Activated CD4-positive, CD25-positive, alpha-beta regulatory T cell (primary cell): ENCODE data around the gene DSTYK.
"Not testable (repeated sequence)": the region's sequence is repeated elsewhere in the genome, so short reads cannot be mapped to it uniquely, and the experiment has no call there.

Experiments used
- DNase-seq, 4 experiments: peaks; one replicate each; lab custom pipeline; 2025; lab: John Stamatoyannopoulos, UW

Gene DSTYK

GRCh38 chr1:205170532-205171269 lies 40.8 kb downstream of the DSTYK start:
- no peak for DNase-seq

- DNase-seq = no peak
These were observed 42.3 kb downstream of the DSTYK start for GRCh38 chr1:205169248-205169647.

GRCh38 chr1:205168291-205168690 lies 43.2 kb downstream of the DSTYK start:
- DNase-seq = no peak

- no peak for DNase-seq
These were observed 49.2 kb downstream of the DSTYK start for GRCh38 chr1:205162301-205162700.

- DNase-seq = no peak
These were observed 50.4 kb downstream of the DSTYK start for GRCh38 chr1:205161076-205161475.

- no peak for DNase-seq
These were observed 53.4 kb downstream of the DSTYK start for GRCh38 chr1:205158048-205158616.

GRCh38 chr1:205155665-205156377 lies 55.7 kb downstream of the DSTYK start:
- not testable (repeated sequence) for DNase-seq

- no peak for DNase-seq
These were observed 59.0 kb downstream of the DSTYK start for GRCh38 chr1:205152505-205152904.

GRCh38 chr1:205150651-205151428 lies 60.7 kb downstream of the DSTYK start:
- no peak for DNase-seq

GRCh38 chr1:205147191-205147835 lies 64.2 kb downstream of the DSTYK start:
- no peak for DNase-seq

- DNase-seq = no peak
These were observed 66.8 kb downstream of the DSTYK start for GRCh38 chr1:205144751-205145150.

- no peak for DNase-seq
These were observed 67.3 kb downstream of the DSTYK start for GRCh38 chr1:205144046-205144720.

GRCh38 chr1:205142102-205142469 lies 69.4 kb downstream of the DSTYK start:
- DNase-seq = no peak

- DNase-seq = peak; percentile 26 to 64 (median 46)
These were observed 70.0 kb downstream of the DSTYK start for GRCh38 chr1:205141236-205142101.

GRCh38 chr1:205140113-205140512 lies 71.4 kb downstream of the DSTYK start:
- DNase-seq = no peak

GRCh38 chr1:205137901-205138300 lies 73.6 kb downstream of the DSTYK start:
- DNase-seq = no peak

- DNase-seq = no peak
These were observed 78.2 kb downstream of the DSTYK start for GRCh38 chr1:205133287-205133686.

- DNase-seq = no peak
These were observed 82.0 kb downstream of the DSTYK start for GRCh38 chr1:205129447-205130029.

GRCh38 chr1:205128050-205128449 lies 83.5 kb downstream of the DSTYK start:
- no peak for DNase-seq

- DNase-seq = no peak
These were observed 83.9 kb downstream of the DSTYK start for GRCh38 chr1:205127646-205128045.
